HepG2 (cell line): ENCODE data around the gene TCEANC2. TPM values are rescaled to one million over a fixed set of nuclear protein-coding genes. Genes with fewer than 3 reads are reported as not detected.

Source experiments
- ARID3A ChIP-seq: IDR thresholded peaks from 2 replicates; pipeline ENCODE4 v1.6.1; 2012; ENCODE audit warnings: low read depth, low read length, improper control_type of control experiment
- CHD4 ChIP-seq: fragments of 200-600 bp; sonication (generic); IDR thresholded peaks from 2 replicates; pipeline ENCODE4 v1.7.0; 2017; ENCODE audit warnings: mild to moderate bottlenecking, low read length, borderline replicate concordance
- CREB1 ChIP-seq, 2 experiments: fragments of 450-650 bp in 1 of 2; IDR thresholded peaks; 2 replicates each; pipeline ENCODE4 v1.6.1; 2016 to 2017; ENCODE audit warnings: control low read depth in 1 of 2, mild to moderate bottlenecking in 1 of 2, missing compliant biosample characterization in 1 of 2, missing genetic modification characterization in 1 of 2
- DPF2 ChIP-seq: sonication (generic); formaldehyde crosslinking; IDR thresholded peaks from 2 replicates; pipeline ENCODE4 v1.4.0; 2020; ENCODE audit warnings: mild to moderate bottlenecking, low read depth, missing genetic modification reagents, borderline replicate concordance
- HNF4A ChIP-seq: sonication (generic); formaldehyde crosslinking; IDR thresholded peaks from 2 replicates; pipeline ENCODE4 v1.4.0; 2020; ENCODE audit warnings: missing genetic modification reagents
- HOXA7 ChIP-seq: sonication (generic); formaldehyde crosslinking; IDR thresholded peaks from 2 replicates; pipeline ENCODE4 v1.8.1; 2022; ENCODE audit warnings: mild to moderate bottlenecking, missing genetic modification reagents, moderate library complexity
- SUZ12 ChIP-seq: fragments of 150-350 bp; IDR thresholded peaks from 2 replicates; pipeline ENCODE4 v1.6.1; 2014; ENCODE audit warnings: low read depth, low read length
- polyA plus RNA-seq, 8 experiments: library from polyadenylated mRNA; depleted of rRNA in 3 of 8; stranded (reverse) in 7 of 8; unstranded in 1 of 8; fragments of >200 nt; fragmentation: Illumina TruSeq in 4 of 8; extraction: Trizol in 4 of 8; gene quantifications; 2 replicates each; pipeline versions ENCODE4 v1.2.1 to v1.2.3, GENCODE V29; 2011 to 2016; ENCODE audit warnings: low read depth in 4 of 8, missing spikeins in 1 of 8, mixed read lengths in 1 of 8; ENCODE audit not compliant: insufficient read depth in 1 of 8
- total RNA-seq, 5 experiments: library from RNA; depleted of rRNA; stranded (reverse); fragments of >200 nt; fragmentation: Illumina TruSeq; extraction: Trizol; gene quantifications; 2 replicates each; pipeline ENCODE4 v1.2.3, GENCODE V29; 2016; ENCODE audit warnings: low read depth in 1 of 5
- TF ChIP-seq, protein P1 (sequence below), 2 experiments: fragments of 450-650 bp in 1 of 2; sonication (generic) in 1 of 2; formaldehyde crosslinking; IDR thresholded peaks; 2 replicates each; pipeline versions ENCODE4 v1.5.0 to v1.8.0; 2020 to 2022; ENCODE audit warnings: mild to moderate bottlenecking in 1 of 2, missing genetic modification reagents in 1 of 2
- TF ChIP-seq, protein P2 (sequence below): sonication (generic); formaldehyde crosslinking; IDR thresholded peaks from 2 replicates; pipeline ENCODE4 v1.4.0; 2020; ENCODE audit warnings: missing genetic modification reagents, borderline replicate concordance

The TCEANC2 gene
- total and polyA plus RNA-seq, 2 of the 13 experiments (the other 11 are each of a cell fraction or from before 2014, with no cell fraction given) = 3.8 to 5.0 TPM

DNA sequence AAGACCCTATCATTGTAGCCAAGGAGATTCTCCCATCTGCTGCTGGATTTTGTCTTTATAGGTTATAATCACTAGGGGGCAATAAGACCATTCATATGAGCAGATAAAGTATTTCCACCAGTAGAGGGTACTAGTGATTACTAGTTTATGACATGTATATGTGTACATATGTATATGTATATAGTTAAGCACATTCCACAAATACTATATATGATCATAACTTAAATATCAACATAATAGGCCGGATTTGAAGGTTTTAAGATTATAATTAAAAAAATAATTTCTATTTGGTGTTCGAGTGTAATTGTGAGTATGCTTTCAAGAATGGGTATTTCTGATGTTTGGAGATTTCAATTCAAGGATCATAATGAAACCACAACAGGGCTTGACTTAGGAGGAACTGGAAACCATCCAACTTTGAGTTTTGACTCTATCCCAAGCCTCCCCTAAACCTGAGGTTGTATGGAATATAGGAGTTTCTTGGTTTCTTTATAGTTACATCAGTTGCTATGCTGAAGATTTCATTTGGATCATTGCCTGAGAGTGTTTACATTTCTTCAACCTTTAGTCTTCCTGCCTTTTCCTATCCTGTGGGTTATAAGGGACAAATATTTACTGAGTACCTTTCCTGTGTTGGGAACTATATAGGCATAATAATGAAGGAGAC lies 16.9 kb downstream of the TCEANC2 start (continued):
- TF ChIP-seq, protein P1, sequence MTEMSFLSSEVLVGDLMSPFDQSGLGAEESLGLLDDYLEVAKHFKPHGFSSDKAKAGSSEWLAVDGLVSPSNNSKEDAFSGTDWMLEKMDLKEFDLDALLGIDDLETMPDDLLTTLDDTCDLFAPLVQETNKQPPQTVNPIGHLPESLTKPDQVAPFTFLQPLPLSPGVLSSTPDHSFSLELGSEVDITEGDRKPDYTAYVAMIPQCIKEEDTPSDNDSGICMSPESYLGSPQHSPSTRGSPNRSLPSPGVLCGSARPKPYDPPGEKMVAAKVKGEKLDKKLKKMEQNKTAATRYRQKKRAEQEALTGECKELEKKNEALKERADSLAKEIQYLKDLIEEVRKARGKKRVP (CRISPR knock-in tag; IDR thresholded peaks at IDR 0.05) = peak in 1 of 2 experiments; percentile 91; a peak in 2 of 4 replicates
- TF ChIP-seq SUZ12 = no peak
- TF ChIP-seq HNF4A (CRISPR knock-in tag) = peak; percentile 62
- TF ChIP-seq ARID3A = peak; percentile 95
- no peak for TF ChIP-seq HOXA7 (CRISPR knock-in tag)
- peak; percentile 54; the same call in 1 of the 2 replicates for TF ChIP-seq CHD4
- TF ChIP-seq, protein P2, sequence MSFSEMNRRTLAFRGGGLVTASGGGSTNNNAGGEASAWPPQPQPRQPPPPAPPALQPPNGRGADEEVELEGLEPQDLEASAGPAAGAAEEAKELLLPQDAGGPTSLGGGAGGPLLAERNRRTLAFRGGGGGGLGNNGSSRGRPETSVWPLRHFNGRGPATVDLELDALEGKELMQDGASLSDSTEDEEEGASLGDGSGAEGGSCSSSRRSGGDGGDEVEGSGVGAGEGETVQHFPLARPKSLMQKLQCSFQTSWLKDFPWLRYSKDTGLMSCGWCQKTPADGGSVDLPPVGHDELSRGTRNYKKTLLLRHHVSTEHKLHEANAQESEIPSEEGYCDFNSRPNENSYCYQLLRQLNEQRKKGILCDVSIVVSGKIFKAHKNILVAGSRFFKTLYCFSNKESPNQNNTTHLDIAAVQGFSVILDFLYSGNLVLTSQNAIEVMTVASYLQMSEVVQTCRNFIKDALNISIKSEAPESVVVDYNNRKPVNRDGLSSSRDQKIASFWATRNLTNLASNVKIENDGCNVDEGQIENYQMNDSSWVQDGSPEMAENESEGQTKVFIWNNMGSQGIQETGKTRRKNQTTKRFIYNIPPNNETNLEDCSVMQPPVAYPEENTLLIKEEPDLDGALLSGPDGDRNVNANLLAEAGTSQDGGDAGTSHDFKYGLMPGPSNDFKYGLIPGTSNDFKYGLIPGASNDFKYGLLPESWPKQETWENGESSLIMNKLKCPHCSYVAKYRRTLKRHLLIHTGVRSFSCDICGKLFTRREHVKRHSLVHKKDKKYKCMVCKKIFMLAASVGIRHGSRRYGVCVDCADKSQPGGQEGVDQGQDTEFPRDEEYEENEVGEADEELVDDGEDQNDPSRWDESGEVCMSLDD (CRISPR knock-in tag) = no peak
- 0 out of 2 replicates have a peak, but pooled peaks have one; percentile 30 for TF ChIP-seq DPF2 (CRISPR knock-in tag)
- TF ChIP-seq CREB1 (IDR thresholded peaks at IDR 0.05) = no peak
- TF ChIP-seq CREB1 (CRISPR knock-in tag; IDR thresholded peaks at IDR 0.05) = peak; percentile 78
